Neuron (in vitro differentiated cells): ENCODE measurements around the gene ALDH9A1.
"Not testable (repeated sequence)": the region's sequence is repeated elsewhere in the genome, so short reads cannot be mapped to it uniquely, and the experiment has no call there.

Source experiments
- H2AFZ ChIP-seq: one replicate; pipeline ENCODE4 v1.6.1; 2013; ENCODE audit warnings: low read depth, mild to moderate bottlenecking, inconsistent platforms, low read length, moderate library complexity
- H3K27me3 ChIP-seq: one replicate; pipeline ENCODE4 v1.6.1; 2013; ENCODE audit warnings: low read length; ENCODE audit not compliant: insufficient read depth
- H3K36me3 ChIP-seq: one replicate; pipeline ENCODE4 v1.6.1; 2013; ENCODE audit warnings: low read length; ENCODE audit not compliant: insufficient read depth
- H3K4me1 ChIP-seq: one replicate; pipeline ENCODE4 v1.6.1; 2013; ENCODE audit warnings: low read length; ENCODE audit not compliant: insufficient read depth
- H3K4me3 ChIP-seq: 2 replicates; pipeline ENCODE4 v1.5.1; 2013; ENCODE audit warnings: mild to moderate bottlenecking, low read length, moderate library complexity
- H3K9me3 ChIP-seq: one replicate; pipeline ENCODE4 v1.6.1; 2013; ENCODE audit warnings: low read length

The ALDH9A1 gene

DNA sequence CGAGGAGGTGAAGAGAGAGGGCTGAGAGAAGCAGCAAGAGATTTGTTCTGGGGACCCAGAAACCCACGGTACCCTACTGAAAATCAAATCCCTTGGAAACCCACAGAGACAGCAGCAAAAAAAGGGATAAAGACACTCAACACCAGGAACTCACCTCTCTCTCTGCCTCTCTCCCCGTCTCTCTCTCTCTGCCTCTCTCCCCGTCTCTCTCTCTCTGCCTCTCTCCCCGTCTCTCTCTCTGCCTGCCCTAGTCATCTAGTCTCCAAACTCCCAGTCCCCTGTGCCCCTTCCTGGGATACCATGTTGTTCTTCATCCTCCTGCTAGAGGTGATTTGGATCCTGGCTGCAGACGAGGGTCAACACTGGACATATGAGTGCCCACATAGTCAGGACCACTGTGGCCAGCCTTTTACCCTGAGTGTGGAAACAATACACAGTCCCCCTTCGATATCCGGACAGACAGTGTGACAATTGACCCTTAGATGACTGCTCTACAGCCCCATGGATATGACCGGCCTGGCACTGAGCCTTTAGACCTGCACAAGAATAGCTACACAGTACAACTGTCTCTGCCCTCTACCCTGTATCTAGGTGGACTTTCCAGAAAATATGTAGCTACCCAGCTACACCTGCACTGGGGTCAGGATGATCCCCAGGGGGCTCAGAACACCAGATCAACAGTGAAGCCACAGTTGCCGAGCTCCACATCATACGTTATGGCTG lies 9.8 kb upstream of the ALDH9A1 start:
- no peaks in the 10 kb centered on the region for H3K36me3 ChIP-seq
- H3K27me3 ChIP-seq: no peaks in the 10 kb centered on the region
- no peaks in the 10 kb centered on the region for H3K4me1 ChIP-seq
- no peaks in the 10 kb centered on the region for H3K9me3 ChIP-seq
- no peak overlapping the region for H3K4me3 ChIP-seq
- no peak overlapping the region for H2AFZ ChIP-seq

GRCh38 chr1:165703648-165704047 lies 5.3 kb upstream of the ALDH9A1 start:
- Histone ChIP-seq H3K4me3 (no peak overlapping the region), H2AFZ (no peak overlapping the region), H3K4me1 (peaks cover 1% of the 10 kb centered on the region), H3K36me3 (no peaks in the 10 kb centered on the region), H3K27me3 (no peaks in the 10 kb centered on the region), H3K9me3 (no peaks in the 10 kb centered on the region)

DNA sequence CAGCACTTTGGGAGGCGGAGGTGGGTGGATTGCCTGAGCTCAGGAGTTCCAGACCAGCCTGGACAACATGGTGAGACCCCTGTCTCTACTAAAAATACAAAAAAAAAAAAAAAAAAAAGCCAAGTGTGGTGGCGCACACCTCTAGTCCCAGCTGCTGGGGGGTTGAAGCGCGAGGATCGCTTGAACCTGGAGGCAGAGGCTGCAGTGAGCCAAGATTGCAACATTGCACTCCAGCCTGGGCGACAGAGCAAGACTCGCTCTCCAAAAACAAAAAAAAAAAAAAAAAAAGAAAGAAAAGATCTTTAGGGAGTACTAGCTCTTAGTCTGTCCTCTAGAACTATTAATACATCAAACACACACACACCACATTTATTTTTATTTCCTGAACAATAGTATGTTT lies 3.6 kb upstream of the ALDH9A1 start:
- not testable (repeated sequence) for H3K36me3 ChIP-seq, H3K4me3 ChIP-seq, H2AFZ ChIP-seq, H3K4me1 ChIP-seq, H3K27me3 ChIP-seq, H3K9me3 ChIP-seq

GRCh38 chr1:165699577-165699976 lies 1.2 kb upstream of the ALDH9A1 start:
- no peak overlapping the region for H2AFZ ChIP-seq
- no peaks in the 10 kb centered on the region for H3K27me3 ChIP-seq
- H3K4me3 ChIP-seq: no peak overlapping the region
- no peaks in the 10 kb centered on the region for H3K9me3 ChIP-seq
- H3K4me1 ChIP-seq: peaks cover 1% of the 10 kb centered on the region
- no peaks in the 10 kb centered on the region for H3K36me3 ChIP-seq

DNA sequence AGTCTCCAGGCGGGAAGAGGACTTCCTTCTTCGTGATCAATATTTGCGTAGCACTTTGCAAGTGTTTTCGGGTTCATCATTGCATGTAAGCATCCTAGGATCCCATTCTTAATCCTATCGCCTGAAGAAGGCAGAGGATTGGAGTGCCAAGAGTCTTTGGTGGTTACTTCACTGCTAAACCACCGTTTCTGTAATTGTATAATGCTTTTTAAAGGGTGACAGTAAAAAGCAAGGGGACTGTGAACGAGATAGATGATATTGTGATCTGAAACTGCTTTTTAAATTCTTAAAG lies 345 bp upstream of the ALDH9A1 start:
- Histone ChIP-seq H2AFZ (peak overlapping the region; percentile 86), H3K27me3 (no peaks in the 10 kb centered on the region), H3K9me3 (peaks cover 3% of the 10 kb centered on the region), H3K4me1 (peaks cover 1% of the 10 kb centered on the region), H3K36me3 (peaks cover 2% of the 10 kb centered on the region), H3K4me3 (peak overlapping the region; percentile 53)

DNA sequence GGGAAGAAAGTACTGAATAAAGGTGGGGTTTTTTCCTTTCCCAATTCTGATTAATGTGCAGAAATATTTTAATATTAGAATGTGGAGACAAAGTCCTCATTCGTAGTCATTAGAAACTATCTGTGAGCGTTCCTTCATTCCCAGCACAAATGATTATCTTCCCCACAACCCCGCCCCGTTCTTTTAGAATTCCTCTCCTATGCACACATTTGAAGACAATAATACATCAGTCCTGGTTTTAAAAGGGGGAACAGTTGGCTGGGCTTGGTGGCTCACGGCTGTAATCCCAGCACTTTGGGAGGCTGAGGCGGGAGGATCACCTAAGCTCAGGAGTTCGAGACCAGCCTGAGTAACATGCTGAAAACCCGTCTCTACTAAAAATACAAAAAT lies 876 bp downstream of the ALDH9A1 start:
- peak overlapping the region; percentile 53 for H3K4me3 ChIP-seq
- peaks cover 1% of the 10 kb centered on the region for H3K4me1 ChIP-seq

DNA sequence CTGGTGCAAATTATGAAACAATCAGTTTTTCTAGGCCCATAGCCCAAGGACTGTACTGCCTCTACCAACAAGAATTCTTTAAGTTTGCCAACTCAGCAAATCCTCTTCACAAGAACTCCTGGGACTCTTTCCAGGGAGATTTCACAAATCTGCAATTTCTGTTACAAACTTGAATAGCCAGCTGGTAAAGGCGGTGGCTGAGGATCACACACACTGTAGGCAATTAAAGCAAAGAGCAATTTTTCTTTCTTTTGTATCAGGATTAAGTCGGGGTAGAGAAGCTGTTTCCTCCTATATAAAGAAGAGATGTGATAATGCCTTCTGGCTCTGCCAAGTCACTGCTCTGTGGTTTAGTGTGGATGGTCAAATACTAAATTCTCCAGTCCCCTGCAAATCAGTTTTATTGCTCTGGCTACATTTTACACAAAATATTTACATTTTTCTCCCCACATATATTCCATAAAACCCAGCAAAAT lies 1.7 kb downstream of the ALDH9A1 start:
- Histone ChIP-seq H3K4me1 (peaks cover 1% of the 10 kb centered on the region), H3K27me3 (no peaks in the 10 kb centered on the region), H3K36me3 (peaks cover 2% of the 10 kb centered on the region), H3K9me3 (peaks cover 3% of the 10 kb centered on the region), H2AFZ (no peak overlapping the region), H3K4me3 (peak overlapping the region; percentile 53)

More for the DNA sequence above, 876 bp downstream of the ALDH9A1 start:
- Histone ChIP-seq H2AFZ (peak overlapping the region; percentile 86), H3K36me3 (peaks cover 2% of the 10 kb centered on the region), H3K9me3 (peaks cover 3% of the 10 kb centered on the region), H3K27me3 (no peaks in the 10 kb centered on the region)

- Histone ChIP-seq H3K4me1 (peaks cover 1% of the 10 kb centered on the region), H3K27me3 (no peaks in the 10 kb centered on the region), H3K36me3 (peaks cover 2% of the 10 kb centered on the region), H3K4me3 (no peak overlapping the region), H3K9me3 (peaks cover 6% of the 10 kb centered on the region), H2AFZ (no peak overlapping the region)
These were observed 3.3 kb downstream of the ALDH9A1 start for GRCh38 chr1:165695031-165695430.

- H3K27me3 ChIP-seq: no peaks in the 10 kb centered on the region
- no peak overlapping the region for H3K4me3 ChIP-seq
- peaks cover 8% of the 10 kb centered on the region for H3K9me3 ChIP-seq
- H3K4me1 ChIP-seq: no peaks in the 10 kb centered on the region
- H2AFZ ChIP-seq: no peak overlapping the region
- peaks cover 19% of the 10 kb centered on the region for H3K36me3 ChIP-seq
These were observed 10.3 kb downstream of the ALDH9A1 start for GRCh38 chr1:165688046-165688445.

- H3K27me3 ChIP-seq: no peaks in the 10 kb centered on the region
- no peak overlapping the region for H2AFZ ChIP-seq
- peaks cover 8% of the 10 kb centered on the region for H3K9me3 ChIP-seq
- H3K4me3 ChIP-seq: no peak overlapping the region
- H3K4me1 ChIP-seq: no peaks in the 10 kb centered on the region
- peaks cover 30% of the 10 kb centered on the region for H3K36me3 ChIP-seq
These were observed 11.4 kb downstream of the ALDH9A1 start for GRCh38 chr1:165686971-165687433.

DNA sequence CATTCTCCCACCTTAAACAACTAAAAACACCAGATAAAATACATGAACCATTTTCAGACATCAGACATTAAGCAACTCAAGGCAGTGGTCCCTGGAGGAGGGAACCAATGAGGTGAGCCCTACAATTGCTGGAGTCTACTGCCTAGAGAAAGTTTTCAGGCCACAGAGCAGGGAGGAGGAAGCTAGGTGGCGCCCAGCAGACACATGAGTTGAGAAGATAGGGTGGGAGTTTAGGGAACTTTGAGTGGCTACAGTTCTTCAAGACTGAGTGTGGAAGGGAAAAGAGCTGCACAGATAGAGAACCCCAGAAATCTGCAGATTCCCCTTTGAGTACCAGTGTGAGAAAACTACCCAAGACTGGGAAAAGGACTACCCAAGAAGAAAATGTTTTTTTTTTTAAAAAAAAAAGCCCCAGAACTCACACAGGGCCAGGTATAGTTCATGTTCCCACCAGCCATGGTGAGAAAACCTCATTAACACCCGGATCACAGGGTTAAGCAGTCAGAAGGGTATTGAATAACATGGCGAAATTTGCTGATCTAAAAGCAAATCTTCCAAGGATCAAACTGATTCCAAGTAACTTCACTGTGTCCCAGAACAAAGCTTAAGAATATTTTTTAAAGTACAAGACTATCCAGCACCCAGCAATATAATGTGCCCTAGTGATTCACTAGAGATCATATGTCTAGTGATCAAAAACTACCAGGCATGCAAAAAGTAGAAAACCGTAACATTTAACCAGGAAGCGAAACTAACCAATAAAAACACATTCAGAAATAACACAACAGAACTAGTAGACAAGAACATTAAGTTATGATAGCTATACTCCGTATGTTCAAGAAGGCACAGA lies 12.0 kb downstream of the ALDH9A1 start:
- Histone ChIP-seq H3K36me3 (peaks cover 36% of the 10 kb centered on the region), H3K4me3 (no peak overlapping the region), H3K27me3 (no peaks in the 10 kb centered on the region), H3K9me3 (peaks cover 8% of the 10 kb centered on the region), H3K4me1 (no peaks in the 10 kb centered on the region), H2AFZ (no peak overlapping the region)

- H3K36me3 ChIP-seq: peaks cover 51% of the 10 kb centered on the region
- H3K27me3 ChIP-seq: no peaks in the 10 kb centered on the region
- no peaks in the 10 kb centered on the region for H3K4me1 ChIP-seq
- no peak overlapping the region for H3K4me3 ChIP-seq
- peaks cover 4% of the 10 kb centered on the region for H3K9me3 ChIP-seq
- H2AFZ ChIP-seq: no peak overlapping the region
These were observed 14.4 kb downstream of the ALDH9A1 start for GRCh38 chr1:165683848-165684485.

DNA sequence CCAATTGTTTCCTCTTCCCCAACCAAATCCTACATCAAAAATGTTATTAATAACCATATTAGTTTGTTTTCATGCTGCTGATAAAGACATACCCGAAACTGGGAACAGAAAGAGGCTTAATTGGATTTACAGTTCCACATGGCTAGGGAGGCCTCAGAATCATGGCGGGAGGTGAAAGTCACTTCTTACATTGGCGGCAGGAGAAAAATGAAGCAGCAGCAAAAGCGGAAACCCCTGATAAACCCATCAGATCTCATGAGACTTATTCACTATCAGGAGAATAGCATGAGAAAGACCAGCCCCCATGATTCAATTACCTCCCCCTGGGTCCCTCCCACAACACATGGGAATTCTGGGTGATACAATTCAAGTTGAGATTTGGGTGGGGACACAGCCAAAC lies 17.6 kb downstream of the ALDH9A1 start:
- H3K36me3 ChIP-seq: peaks cover 58% of the 10 kb centered on the region
- H3K9me3 ChIP-seq: not testable (repeated sequence)

More for the DNA sequence above, 17.6 kb downstream of the ALDH9A1 start:
- not testable (repeated sequence) for H3K4me1 ChIP-seq, H3K4me3 ChIP-seq, H3K27me3 ChIP-seq, H2AFZ ChIP-seq
